ENCODE measurements around the gene CALR3. TPM values are rescaled to one million over a fixed set of nuclear protein-coding genes. Genes with fewer than 3 reads are reported as not detected.

CALR3 gene
- total RNA-seq, 6 experiments from 2014 or later: not detected

DNA sequence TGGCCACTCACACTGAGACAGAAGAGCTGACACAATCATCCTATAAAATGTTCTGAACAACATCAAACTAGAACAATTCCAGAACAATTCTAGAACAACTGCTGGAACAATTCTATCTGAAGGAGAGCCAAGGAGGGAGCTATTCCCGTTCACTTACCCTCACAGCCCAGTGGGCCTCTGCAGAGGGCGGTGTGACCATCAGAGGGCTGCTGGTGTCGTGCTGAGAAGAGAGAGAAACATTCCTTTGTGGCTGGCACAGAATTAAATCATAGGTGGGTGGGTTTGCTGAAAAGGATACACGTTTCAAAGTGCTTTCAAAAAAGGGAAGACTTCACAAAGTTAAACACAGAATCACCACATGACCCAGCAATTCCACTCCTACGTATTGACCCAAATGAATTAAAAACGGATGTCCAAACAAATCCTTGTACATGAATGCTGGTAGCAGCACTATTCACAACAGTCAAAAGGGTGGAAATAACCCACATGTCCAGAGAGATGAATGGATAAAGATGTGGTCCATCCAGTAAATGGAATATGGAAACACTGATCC lies 59.1 kb downstream of the CALR3 start:
- DNase-seq (no peak), ATAC-seq (no peak)
- TF ChIP-seq POLR2A (IDR thresholded peaks at IDR 0.05): no peak
- TF ChIP-seq, protein P1, sequence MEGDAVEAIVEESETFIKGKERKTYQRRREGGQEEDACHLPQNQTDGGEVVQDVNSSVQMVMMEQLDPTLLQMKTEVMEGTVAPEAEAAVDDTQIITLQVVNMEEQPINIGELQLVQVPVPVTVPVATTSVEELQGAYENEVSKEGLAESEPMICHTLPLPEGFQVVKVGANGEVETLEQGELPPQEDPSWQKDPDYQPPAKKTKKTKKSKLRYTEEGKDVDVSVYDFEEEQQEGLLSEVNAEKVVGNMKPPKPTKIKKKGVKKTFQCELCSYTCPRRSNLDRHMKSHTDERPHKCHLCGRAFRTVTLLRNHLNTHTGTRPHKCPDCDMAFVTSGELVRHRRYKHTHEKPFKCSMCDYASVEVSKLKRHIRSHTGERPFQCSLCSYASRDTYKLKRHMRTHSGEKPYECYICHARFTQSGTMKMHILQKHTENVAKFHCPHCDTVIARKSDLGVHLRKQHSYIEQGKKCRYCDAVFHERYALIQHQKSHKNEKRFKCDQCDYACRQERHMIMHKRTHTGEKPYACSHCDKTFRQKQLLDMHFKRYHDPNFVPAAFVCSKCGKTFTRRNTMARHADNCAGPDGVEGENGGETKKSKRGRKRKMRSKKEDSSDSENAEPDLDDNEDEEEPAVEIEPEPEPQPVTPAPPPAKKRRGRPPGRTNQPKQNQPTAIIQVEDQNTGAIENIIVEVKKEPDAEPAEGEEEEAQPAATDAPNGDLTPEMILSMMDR (IDR thresholded peaks at IDR 0.05): no peak
- H3K27ac ChIP-seq: no peak overlapping the region
- peaks cover 0 to 7% (median 0%) of the 10 kb centered on the region in 4 donors for H3K4me1 ChIP-seq
- intact Hi-C loops (cut with DNase I): no loop called here
- no peaks in the 10 kb centered on the region for H3K9me3 ChIP-seq
- H3K27me3 ChIP-seq: no peaks in the 10 kb centered on the region
- H3K36me3 ChIP-seq: peaks cover 0 to 37% (median 12%) of the 10 kb centered on the region in 4 donors
- no peak overlapping the region for H3K4me3 ChIP-seq
- WGBS (ENCODE audit: insufficient coverage, low coverage, low lambda C conversion rate, missing lambda C conversion rate): 39% methylated on average over 5 of the region's 6 CpGs

DNA sequence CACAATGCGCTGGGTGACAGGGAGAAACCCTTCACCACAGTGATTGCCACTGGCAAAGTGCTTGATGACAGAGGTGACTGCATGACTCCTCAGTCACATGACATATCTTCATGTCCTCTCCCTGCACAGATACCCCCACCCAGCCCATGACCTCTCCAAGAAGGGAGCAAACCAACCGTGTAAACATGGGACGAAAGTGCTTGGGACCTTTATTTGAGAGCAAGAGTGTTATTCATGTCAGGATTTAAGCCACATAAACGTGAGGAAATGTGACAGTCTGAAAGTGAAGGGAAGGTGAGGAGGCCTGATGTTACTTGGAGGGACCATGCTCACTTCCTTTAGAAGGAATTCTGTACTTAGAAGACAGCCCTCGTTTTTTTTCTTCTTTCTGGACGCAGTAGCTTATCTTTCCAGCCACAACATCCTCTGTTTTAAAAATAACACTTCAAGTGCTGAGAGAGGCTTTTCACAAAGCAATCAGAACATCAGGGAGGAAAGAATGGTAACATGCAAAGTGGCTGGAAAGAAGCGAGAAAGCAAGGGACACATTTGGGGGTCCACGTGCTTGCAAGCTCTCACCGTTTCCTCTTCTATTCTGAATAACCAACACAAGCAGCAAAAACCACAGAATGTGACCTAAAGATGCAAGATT lies 59.8 kb downstream of the CALR3 start:
- peaks cover 0 to 7% (median 0%) of the 10 kb centered on the region in 4 donors for H3K4me1 ChIP-seq
- intact Hi-C loops (cut with DNase I): no loop called here
- peak; percentile 22 to 62 (median 52) for ATAC-seq
- H3K36me3 ChIP-seq: peaks cover 0 to 39% (median 13%) of the 10 kb centered on the region in 4 donors
- TF ChIP-seq, protein P1 (IDR thresholded peaks at IDR 0.05): no peak
- TF ChIP-seq POLR2A (IDR thresholded peaks at IDR 0.05): no peak
- no peaks in the 10 kb centered on the region for H3K27me3 ChIP-seq
- H3K27ac ChIP-seq: peak overlapping the region in 2 of 3 donors; percentile 9 to 47
- no peaks in the 10 kb centered on the region for H3K9me3 ChIP-seq
- 34% methylated on average over 9 of the region's 9 CpGs for WGBS (ENCODE audit: insufficient coverage, low coverage, low lambda C conversion rate, missing lambda C conversion rate)
- H3K4me3 ChIP-seq: no peak overlapping the region
- no peak for DNase-seq

DNA sequence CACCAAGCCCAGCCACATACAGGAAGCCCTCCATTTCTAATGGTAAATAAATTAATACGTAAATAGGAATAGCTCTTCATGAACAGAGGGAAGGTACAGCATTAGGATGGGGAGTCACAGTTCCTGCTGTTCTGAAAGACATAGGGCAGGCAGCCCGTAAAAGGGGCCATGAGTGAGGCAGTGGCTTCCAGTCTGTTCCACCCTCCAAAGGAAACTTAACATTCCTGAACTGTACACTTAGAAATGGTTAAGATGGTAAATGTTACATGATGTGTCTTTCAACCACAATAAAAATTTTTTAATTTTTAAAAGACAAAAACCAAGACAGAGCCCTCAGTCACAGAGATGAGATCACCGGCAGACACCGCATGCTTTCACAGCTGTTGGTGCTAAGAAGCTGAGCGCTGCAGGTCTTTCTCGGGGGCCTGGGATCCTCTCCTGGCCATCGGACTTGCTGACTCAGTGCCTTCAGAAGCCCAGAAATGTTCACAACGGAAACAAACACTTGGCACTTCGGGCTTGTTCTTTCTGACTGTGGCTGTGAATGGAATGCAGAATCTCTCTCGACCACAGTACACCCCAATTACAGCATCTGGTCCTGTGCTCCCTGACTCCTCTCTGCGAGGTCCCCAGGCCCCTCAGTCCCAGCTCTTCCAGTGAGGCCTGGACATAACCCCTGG lies 60.6 kb downstream of the CALR3 start:
- H3K27me3 ChIP-seq: no peaks in the 10 kb centered on the region
- H3K4me1 ChIP-seq: peaks cover 0 to 7% (median 0%) of the 10 kb centered on the region in 4 donors
- TF ChIP-seq, protein P1 (IDR thresholded peaks at IDR 0.05): no peak
- no peak for TF ChIP-seq POLR2A (IDR thresholded peaks at IDR 0.05)
- 39% methylated on average over 9 of the region's 11 CpGs for WGBS (ENCODE audit: insufficient coverage, low coverage, low lambda C conversion rate, missing lambda C conversion rate)
- intact Hi-C loops (cut with DNase I): no loop called here
- H3K4me3 ChIP-seq: no peak overlapping the region
- DNase-seq (no peak), ATAC-seq (peak; percentile 48 to 55 (median 52))
- H3K27ac ChIP-seq: peak overlapping the region; percentile 4 to 47 (median 9)
- no peaks in the 10 kb centered on the region for H3K9me3 ChIP-seq
- H3K36me3 ChIP-seq: peaks cover 0 to 38% (median 13%) of the 10 kb centered on the region in 4 donors

DNA sequence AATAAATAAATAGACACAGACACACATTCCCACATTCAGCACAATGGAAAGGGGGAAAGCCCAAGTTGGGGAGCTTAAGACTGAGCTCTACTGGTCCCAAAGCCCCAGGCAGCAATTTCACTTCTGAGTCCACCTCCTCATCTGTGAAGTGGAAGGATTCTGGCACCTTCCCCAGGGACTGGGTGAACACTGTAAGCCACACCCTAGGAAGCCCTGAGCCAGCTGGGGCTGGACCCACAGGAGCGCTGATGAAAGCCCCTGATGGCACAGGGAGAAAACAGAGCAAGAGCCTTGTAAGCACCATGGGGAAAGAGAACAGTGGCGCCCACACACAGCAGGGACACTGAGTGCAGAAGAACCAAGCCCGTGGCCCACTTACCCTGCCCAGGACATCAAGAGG lies 62.0 kb downstream of the CALR3 start:
- TF ChIP-seq POLR2A (IDR thresholded peaks at IDR 0.05): no peak
- TF ChIP-seq, protein P1 (IDR thresholded peaks at IDR 0.05): no peak
- H3K27ac ChIP-seq: no peak overlapping the region
- H3K36me3 ChIP-seq: peaks cover 0 to 39% (median 13%) of the 10 kb centered on the region in 4 donors

More for the DNA sequence above, 62.0 kb downstream of the CALR3 start:
- DNase-seq: no peak
- H3K27me3 ChIP-seq: no peaks in the 10 kb centered on the region
- no CpG with 5 or more reads among the region's 3 CpGs for WGBS (ENCODE audit: insufficient coverage, low coverage, low lambda C conversion rate, missing lambda C conversion rate)
- no peak overlapping the region for H3K4me3 ChIP-seq
- no peaks in the 10 kb centered on the region for H3K9me3 ChIP-seq
- intact Hi-C loops (cut with DNase I): no loop called here
- no peak for ATAC-seq
- H3K4me1 ChIP-seq: peaks cover 0 to 7% (median 0%) of the 10 kb centered on the region in 4 donors
